HG02642 (cell line): Measurements from ENCODE around the gene ADIG.

ENCODE experiments used
- ATAC-seq: cut with Tn5 transposase; IDR thresholded peaks from one replicate; pipeline ENCODE4 v1.9.1; 2021; ENCODE audit warnings: mild to moderate bottlenecking; ENCODE audit not compliant: unreplicated experiment, poor library complexity

ADIG gene

GRCh38 chr20:38600057-38600456, 19.1 kb downstream of the ADIG start:
- ATAC-seq: no peak

- no peak for ATAC-seq
These were observed 20.5 kb downstream of the ADIG start, which contains the start of gene ARHGAP40 for GRCh38 chr20:38601216-38602184. TSS of gene ARHGAP40 (plus strand) at chr20:38601809.

GRCh38 chr20:38602185-38602581, 21.2 kb downstream of the ADIG start:
- no peak for ATAC-seq

DNA sequence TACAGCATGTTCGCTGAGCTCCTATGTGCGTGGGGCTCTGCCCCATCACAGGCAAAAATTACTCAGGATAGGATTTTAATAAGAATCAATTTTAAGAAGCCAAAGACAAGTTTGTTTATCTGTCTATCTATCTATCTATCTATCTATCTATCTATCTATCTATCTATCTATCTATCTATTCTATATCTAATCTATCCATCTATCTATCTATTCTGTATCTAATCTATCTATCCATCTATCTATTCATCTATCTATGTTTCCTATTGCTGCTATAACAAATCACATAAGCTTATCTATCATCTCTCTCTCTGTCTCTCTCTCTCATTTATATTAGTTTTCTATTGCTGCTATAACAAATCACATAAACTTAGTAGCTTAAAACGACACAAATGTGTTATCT, 22.3 kb downstream of the ADIG start:
- ATAC-seq: no peak

DNA sequence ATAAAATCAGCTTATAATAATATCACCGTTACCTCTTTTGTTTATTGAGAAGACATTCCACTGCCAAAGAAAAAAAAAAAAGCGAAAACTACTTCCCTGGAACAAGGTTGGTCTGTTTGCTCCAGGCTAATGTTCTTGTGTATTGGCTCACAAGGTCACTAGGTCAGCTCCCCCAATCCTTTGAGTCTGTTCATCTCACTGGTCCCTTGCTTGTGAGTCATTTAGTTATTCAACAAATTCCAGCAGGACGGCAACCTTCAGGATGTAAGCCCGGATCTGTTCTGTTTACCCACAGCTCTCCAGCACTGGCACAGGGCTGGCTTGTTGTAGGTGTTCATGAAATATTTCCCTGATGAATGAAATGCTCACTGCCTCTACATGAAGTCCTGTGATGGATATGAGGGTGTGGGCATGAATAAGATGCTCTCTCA, 23.9 kb downstream of the ADIG start:
- ATAC-seq: no peak

DNA sequence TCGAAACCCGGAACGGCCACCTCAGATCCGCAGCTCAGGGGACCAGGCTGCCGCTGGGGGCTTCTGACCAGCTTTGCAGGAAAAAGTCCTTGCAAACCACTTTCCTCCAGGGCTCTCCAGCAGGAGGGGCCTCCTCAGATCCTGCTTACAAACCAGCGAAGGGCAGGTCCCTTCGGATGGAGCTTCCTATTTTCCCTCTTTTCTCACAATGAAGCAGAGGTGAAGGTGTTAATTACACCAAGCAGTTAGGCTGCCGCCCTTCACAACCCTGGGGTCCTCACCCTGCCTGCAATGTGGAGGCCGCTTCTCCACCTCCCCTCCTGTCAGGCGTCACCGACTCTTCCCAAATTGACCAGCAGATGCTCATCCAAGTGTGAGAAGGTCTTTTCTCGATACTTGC, 26.4 kb downstream of the ADIG start:
- no peak for ATAC-seq

- ATAC-seq: no peak
These were observed 27.2 kb downstream of the ADIG start for GRCh38 chr20:38608188-38608587.

DNA sequence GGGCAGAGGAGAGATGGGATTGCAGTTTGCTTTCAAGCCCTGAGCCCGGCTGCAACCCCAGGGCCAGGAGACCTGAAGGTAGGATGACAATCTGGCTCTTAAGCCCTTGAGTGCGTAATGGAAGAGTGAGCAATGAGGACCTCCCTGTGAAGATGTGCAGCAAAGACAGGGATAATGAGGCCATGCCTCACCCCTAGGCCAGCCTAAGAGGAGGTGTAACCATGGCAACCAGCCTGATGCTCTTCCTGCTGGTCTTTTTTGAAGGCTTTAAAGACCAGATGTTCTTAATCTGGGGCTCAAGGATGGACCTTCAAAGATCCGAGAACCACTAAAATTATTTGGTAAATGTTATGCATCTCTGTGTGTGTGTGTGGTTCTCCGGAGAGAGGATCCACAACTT, 28.8 kb downstream of the ADIG start:
- ATAC-seq: no peak

- no peak for ATAC-seq
These were observed 29.5 kb downstream of the ADIG start for GRCh38 chr20:38610521-38610920.

DNA sequence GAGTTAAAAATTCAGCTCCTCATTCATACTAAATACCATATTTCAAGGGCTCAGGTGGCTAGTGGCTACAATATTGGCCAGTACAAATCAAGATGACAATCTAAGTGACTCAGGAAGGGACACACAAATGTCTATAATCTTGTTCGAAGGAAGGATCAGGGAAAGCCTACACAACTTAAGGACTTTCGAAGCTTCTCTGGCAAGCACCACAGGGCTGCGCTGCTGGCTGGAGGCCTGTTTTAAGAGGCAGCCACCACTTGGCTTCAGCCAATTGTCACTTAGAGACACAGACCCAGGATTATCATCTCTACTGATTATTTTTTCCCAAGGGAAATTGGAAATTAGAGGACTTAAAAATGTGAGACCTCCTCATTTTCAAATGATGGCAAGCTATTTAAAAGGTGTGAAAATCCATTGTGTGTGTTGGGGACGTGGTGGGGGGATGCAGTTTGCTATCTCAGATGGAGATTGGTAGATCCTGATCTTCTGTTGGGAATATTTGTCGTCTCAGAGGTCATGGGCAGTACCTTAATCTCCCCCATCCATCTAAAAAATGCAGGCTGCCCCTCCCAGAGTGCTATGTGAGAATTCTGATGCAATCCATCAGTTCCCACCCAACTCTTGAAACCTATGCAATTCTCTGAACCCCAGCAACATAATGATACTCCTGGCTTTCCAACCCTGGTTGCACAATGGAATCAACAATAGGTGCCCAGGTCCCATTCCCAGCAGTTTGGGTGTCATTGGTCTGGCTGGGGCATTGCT, 31.9 kb downstream of the ADIG start:
- ATAC-seq: no peak

DNA sequence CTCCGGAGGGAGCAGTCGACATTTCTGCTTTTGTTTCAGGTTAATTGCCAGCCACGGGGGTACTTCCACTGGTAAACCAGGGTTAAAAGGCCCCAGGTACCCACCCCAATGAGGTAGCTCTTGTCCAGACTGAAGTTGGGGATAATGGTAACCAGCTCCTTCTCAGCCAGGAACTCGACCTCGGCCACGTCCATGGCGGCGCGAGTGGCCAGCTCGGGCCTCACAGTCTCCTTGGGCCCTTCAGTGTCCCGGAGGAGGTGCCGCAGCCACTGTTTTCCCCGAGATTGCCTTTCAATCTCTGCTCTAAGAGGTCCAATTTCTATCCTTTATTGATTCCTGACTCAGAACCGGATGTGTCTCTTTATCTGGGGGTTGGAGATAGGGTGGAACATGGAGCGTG, 34.3 kb downstream of the ADIG start:
- ATAC-seq: no peak

- no peak for ATAC-seq
These were observed 35.5 kb downstream of the ADIG start for GRCh38 chr20:38616457-38616856.

GRCh38 chr20:38617011-38617829, 36.2 kb downstream of the ADIG start:
- ATAC-seq: no peak

GRCh38 chr20:38617830-38618196, 36.8 kb downstream of the ADIG start:
- ATAC-seq: no peak

GRCh38 chr20:38620441-38620840, 39.4 kb downstream of the ADIG start:
- no peak for ATAC-seq

DNA sequence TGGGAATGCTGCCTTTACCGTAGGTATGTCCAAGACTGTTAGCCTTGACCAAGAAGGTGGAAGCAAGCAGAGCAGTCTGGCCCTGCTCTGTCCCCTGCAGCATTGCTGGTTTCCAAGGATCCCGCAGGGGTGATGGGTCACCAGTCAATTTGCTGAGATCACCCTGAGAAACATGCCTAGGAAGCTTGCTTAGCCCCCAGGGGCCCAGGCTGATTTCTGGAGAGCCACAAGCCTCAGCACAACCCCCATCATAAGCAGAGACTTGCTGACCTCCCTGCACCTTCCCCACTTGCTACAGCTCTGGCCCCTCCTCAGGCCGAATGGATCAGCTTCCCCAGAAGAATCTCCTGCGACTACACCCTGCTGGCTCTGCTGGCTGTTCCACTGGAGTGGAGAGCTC, 42.1 kb downstream of the ADIG start:
- ATAC-seq: no peak

- ATAC-seq: no peak
These were observed 43.1 kb downstream of the ADIG start for GRCh38 chr20:38624084-38624483.

DNA sequence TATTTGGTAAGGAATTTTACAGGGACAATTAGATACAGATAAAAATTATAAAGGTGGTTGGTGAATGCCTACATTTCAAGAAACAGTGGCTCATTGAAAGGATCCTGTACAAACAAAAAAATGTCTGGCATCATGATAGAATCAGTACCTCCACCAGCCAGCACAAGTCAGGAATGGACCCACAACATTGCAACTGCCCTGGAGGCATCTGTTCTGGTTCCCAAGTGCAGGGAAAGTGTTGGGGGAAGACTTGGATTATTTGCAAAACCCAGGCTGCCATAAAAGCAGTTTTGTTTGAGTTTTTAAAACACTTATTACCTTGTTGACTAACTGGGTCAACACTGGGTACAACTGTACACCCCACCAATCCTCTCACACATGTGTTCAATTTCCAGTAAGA, 44.9 kb downstream of the ADIG start:
- no peak for ATAC-seq

DNA sequence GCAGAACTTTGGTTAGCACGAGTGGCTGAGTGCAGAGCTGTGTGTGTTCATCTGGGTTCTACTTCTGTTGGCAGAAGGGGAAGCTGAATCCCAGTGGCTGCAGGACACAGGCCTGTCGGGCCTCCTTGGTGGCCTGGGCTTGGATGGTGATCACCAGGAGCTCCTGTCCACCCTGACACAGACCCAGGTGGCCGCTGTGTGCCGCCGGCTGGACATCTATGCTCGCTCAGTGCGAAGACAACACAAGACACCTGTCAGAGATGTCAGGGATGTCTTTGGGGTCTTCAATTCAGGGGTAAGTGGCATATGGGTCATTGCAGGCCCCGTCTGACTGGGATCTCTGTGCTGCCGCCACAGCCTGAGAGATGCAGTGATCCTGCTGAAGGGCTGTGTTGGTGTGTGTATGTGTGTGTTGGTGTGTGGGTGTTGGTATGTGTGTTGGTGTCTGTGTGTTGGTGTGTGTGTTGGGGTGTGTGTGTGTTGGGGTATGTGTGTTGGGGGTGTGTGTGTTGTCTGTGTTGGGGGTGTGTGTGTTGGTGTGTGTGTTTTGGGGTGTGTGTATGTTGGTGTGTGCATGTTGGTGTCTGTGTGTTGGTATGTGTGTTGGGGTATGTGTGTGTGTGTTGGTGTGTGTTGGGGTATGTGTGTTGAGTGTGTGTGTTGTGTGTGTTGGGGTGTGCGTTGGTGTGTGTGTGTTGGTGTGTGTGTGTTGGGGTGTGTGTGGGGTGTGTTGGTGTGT, 46.1 kb downstream of the ADIG start:
- no peak for ATAC-seq
